K562 (cell line): ENCODE data around the gene CTDSPL. TPM values are rescaled to one million over a fixed set of nuclear protein-coding genes. Genes with fewer than 3 reads are reported as not detected.
A peak's percentile ranks its signal among the peaks of the same experiment; 100 is the strongest.

Experiments
- C11orf30 ChIP-seq: fragments of 450-650 bp; IDR thresholded peaks from 2 replicates; pipeline ENCODE4 v1.6.1; 2016; ENCODE audit warnings: low read depth, mild to moderate bottlenecking
- CBX8 ChIP-seq: fragments of 200-600 bp; sonication (generic); IDR thresholded peaks from 2 replicates; pipeline ENCODE4 v1.6.1; 2012; ENCODE audit warnings: borderline replicate concordance, mixed run types, low read depth, mild to moderate bottlenecking, moderate library complexity, mixed read lengths, low read length, control low read depth, inconsistent platforms; ENCODE audit not compliant: poor library complexity, severe bottlenecking; ENCODE audit errors: extremely low read depth
- CHD4 ChIP-seq: fragments of 200-600 bp; sonication (generic); IDR thresholded peaks from 3 replicates; pipeline ENCODE4 v1.6.1; 2012; ENCODE audit warnings: low read depth, mild to moderate bottlenecking, mixed read lengths, low read length, inconsistent platforms; ENCODE audit not compliant: insufficient read depth, insufficient replicate concordance, poor library complexity, severe bottlenecking
- EGR1 ChIP-seq: fragments of 450-650 bp; conservative IDR thresholded peaks from 2 replicates; pipeline ENCODE4 v1.6.1; 2017; ENCODE audit warnings: mild to moderate bottlenecking
- FOXM1 ChIP-seq, 2 experiments: fragments of 450-650 bp in 1 of 2; sonication (generic) in 1 of 2; formaldehyde crosslinking in 1 of 2; IDR thresholded peaks; 2 replicates each; pipeline versions ENCODE4 v1.6.1 to v1.9.0; 2017 to 2022; ENCODE audit warnings: low read depth in 2 of 2, mild to moderate bottlenecking in 2 of 2, missing genetic modification reagents in 1 of 2, moderate library complexity in 1 of 2
- HOXB6 ChIP-seq: fragments of 250-450 bp; sonication (Bioruptor Pico); IDR thresholded peaks from 2 replicates; pipeline ENCODE4 v1.5.1; 2022; ENCODE audit warnings: mild to moderate bottlenecking, borderline replicate concordance
- HSF4 ChIP-seq: fragments of 250-450 bp; sonication (Bioruptor Pico); IDR thresholded peaks from 2 replicates; pipeline ENCODE4 v2.1.2; 2022; ENCODE audit warnings: mild to moderate bottlenecking, moderate library complexity, borderline replicate concordance
- ILK ChIP-seq: fragments of 450-650 bp; IDR thresholded peaks from 2 replicates; pipeline ENCODE4 v1.6.1; 2016; ENCODE audit warnings: missing genetic modification characterization, low read depth, mild to moderate bottlenecking, missing compliant biosample characterization, moderate library complexity, borderline replicate concordance
- JUN ChIP-seq, 2 experiments: sonication (generic) in 1 of 2; formaldehyde crosslinking in 1 of 2; IDR thresholded peaks; 2 replicates each; pipeline versions ENCODE4 v1.6.1 to v1.8.0; 2012 to 2022; ENCODE audit warnings: borderline replicate concordance in 2 of 2, mild to moderate bottlenecking in 2 of 2, improper control_type of control experiment in 1 of 2, low read depth in 1 of 2, low read length in 1 of 2, missing genetic modification reagents in 1 of 2
- JUND ChIP-seq, 2 experiments: IDR thresholded peaks; 2 replicates in 1 of 2; 3 replicates in 1 of 2; pipeline ENCODE4 v1.6.1; 2011; ENCODE audit warnings: borderline replicate concordance in 2 of 2, low read depth in 2 of 2, low read length in 2 of 2, improper control_type of control experiment in 1 of 2, missing biosample characterization in 1 of 2, missing genetic modification characterization in 1 of 2, missing genetic modification reagents in 1 of 2
- NCOA1 ChIP-seq: fragments of 450-650 bp; IDR thresholded peaks from 2 replicates; pipeline ENCODE4 v1.6.1; 2016; ENCODE audit warnings: low read depth
- POLR2H ChIP-seq: IDR thresholded peaks from 2 replicates; pipeline ENCODE4 v1.6.1; 2016; ENCODE audit warnings: missing genetic modification characterization, low read depth, mild to moderate bottlenecking, control low read depth, missing compliant biosample characterization, moderate library complexity
- POU5F1 ChIP-seq: fragments of 150-350 bp; IDR thresholded peaks from 2 replicates; pipeline ENCODE4 v1.6.1; 2014; ENCODE audit warnings: borderline replicate concordance, low read length, low read depth, mild to moderate bottlenecking; ENCODE audit not compliant: partially characterized antibody
- RB1 ChIP-seq: fragments of 450-650 bp; IDR thresholded peaks from 2 replicates; pipeline ENCODE4 v1.6.1; 2017; ENCODE audit warnings: low read depth, mild to moderate bottlenecking
- SRSF3 ChIP-seq: fragments of 200-400 bp; formaldehyde crosslinking; IDR thresholded peaks from 2 replicates; pipeline ENCODE4 v1.6.1; 2016; ENCODE audit warnings: mild to moderate bottlenecking, low read length, moderate library complexity; ENCODE audit not compliant: insufficient read depth
- TEAD1 ChIP-seq, 2 experiments: fragments of 450-650 bp in 1 of 2; sonication (generic) in 1 of 2; formaldehyde crosslinking; IDR thresholded peaks; 2 replicates each; pipeline versions ENCODE4 v1.4.0 to v1.8.0; 2020 to 2022; ENCODE audit warnings: mild to moderate bottlenecking in 2 of 2, missing genetic modification reagents in 1 of 2
- ZC3H4 ChIP-seq: sonication (generic); formaldehyde crosslinking; IDR thresholded peaks from 2 replicates; pipeline ENCODE4 v1.9.0; 2021; ENCODE audit warnings: missing genetic modification reagents, borderline replicate concordance
- ZNF668 ChIP-seq: fragments of 250-450 bp; sonication (Bioruptor Pico); IDR thresholded peaks from 2 replicates; pipeline ENCODE4 v1.8.0; 2022; ENCODE audit warnings: mild to moderate bottlenecking, inconsistent platforms
- ZNF785 ChIP-seq: fragments of 250-450 bp; sonication (Bioruptor Pico); IDR thresholded peaks from 2 replicates; pipeline ENCODE4 v1.4.0; 2020; ENCODE audit warnings: mild to moderate bottlenecking
- polyA plus RNA-seq, 8 experiments: library from polyadenylated mRNA; depleted of rRNA in 4 of 8; stranded (reverse) in 5 of 8; unstranded in 3 of 8; fragments of >200 nt; fragmentation: Nextera tagmentation in 2 of 8; fragmentation: Illumina TruSeq in 1 of 8; extraction: Ambion mirVana in 2 of 8; extraction: Trizol in 1 of 8; gene quantifications; 2 replicates each; pipeline versions ENCODE4 v1.2.1 to v1.2.3, GENCODE V29; 2011 to 2014; ENCODE audit warnings: inconsistent platforms in 1 of 8, missing spikeins in 1 of 8
- total RNA-seq, 7 experiments: library from RNA; depleted of rRNA in 6 of 7; stranded (reverse); fragments of >200 nt in 6 of 7; fragmentation: Illumina TruSeq in 2 of 7; extraction: Trizol in 2 of 7; gene quantifications; 2 replicates each; pipeline versions ENCODE4 v1.2.1 to v1.2.3, GENCODE V29; 2011 to 2021; ENCODE audit warnings: low replicate concordance in 1 of 7
- TF ChIP-seq, protein P1 (sequence below): fragments of 450-650 bp; formaldehyde crosslinking; conservative IDR thresholded peaks from 2 replicates; pipeline ENCODE4 v1.4.0; 2022; ENCODE audit warnings: mild to moderate bottlenecking, missing genetic modification characterization
- TF ChIP-seq, protein P2 (sequence below): fragments of 250-450 bp; sonication (Bioruptor Pico); IDR thresholded peaks from 2 replicates; pipeline ENCODE4 v1.5.0; 2021; ENCODE audit warnings: mild to moderate bottlenecking, borderline replicate concordance
- TF ChIP-seq, protein P3 (sequence below): fragments of 250-450 bp; sonication (Bioruptor Pico); IDR thresholded peaks from 2 replicates; pipeline ENCODE4 v1.6.1; 2021; ENCODE audit warnings: mild to moderate bottlenecking

The CTDSPL gene
- total and polyA plus RNA-seq, 9 of the 15 experiments (the other 6 are each of a cell fraction or from before 2014, with no cell fraction given), result 5.1 to 19.3 (median 11.3) TPM

DNA sequence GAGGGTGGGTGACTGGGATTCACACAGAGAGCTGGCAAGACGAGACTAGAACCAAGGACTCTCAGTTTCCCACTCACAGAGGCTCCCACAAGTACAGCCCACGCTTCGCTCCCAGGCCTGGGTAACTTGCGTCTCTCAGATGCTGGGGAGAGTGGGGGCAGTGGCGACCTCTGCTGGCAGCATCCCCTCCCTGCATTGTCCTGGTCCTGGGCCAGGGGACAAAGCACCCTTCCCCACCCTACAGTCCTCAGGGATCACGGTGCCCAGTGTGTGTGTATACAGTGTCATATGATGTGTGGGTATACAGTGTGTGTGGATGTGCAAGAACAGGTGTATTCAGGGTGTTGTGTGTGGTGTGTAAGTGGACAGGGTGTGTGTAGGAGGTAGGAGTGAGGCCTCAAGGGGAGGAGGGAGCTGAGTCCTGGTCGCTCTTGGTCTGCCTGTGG, 141.7 kb downstream of the CTDSPL start (continued):
- TF ChIP-seq, protein P1, sequence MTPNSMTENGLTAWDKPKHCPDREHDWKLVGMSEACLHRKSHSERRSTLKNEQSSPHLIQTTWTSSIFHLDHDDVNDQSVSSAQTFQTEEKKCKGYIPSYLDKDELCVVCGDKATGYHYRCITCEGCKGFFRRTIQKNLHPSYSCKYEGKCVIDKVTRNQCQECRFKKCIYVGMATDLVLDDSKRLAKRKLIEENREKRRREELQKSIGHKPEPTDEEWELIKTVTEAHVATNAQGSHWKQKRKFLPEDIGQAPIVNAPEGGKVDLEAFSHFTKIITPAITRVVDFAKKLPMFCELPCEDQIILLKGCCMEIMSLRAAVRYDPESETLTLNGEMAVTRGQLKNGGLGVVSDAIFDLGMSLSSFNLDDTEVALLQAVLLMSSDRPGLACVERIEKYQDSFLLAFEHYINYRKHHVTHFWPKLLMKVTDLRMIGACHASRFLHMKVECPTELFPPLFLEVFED, result peak; percentile 87; the same call in 1 of the 2 replicates
- TF ChIP-seq, protein P2, sequence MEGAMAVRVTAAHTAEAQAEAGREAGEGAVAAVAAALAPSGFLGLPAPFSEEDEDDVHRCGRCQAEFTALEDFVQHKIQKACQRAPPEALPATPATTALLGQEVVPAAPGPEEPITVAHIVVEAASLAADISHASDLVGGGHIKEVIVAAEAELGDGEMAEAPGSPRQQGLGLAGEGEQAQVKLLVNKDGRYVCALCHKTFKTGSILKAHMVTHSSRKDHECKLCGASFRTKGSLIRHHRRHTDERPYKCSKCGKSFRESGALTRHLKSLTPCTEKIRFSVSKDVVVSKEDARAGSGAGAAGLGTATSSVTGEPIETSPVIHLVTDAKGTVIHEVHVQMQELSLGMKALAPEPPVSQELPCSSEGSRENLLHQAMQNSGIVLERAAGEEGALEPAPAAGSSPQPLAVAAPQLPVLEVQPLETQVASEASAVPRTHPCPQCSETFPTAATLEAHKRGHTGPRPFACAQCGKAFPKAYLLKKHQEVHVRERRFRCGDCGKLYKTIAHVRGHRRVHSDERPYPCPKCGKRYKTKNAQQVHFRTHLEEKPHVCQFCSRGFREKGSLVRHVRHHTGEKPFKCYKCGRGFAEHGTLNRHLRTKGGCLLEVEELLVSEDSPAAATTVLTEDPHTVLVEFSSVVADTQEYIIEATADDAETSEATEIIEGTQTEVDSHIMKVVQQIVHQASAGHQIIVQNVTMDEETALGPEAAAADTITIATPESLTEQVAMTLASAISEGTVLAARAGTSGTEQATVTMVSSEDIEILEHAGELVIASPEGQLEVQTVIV, result no peak
- TF ChIP-seq HSF4 (CRISPR knock-in tag) (no peak), JUN (IDR thresholded peaks at IDR 0.05; ENCODE audit: borderline replicate concordance, low read depth, low read length) (no peak), JUN (CRISPR knock-in tag; IDR thresholded peaks at IDR 0.05; ENCODE audit: borderline replicate concordance) (no peak), ZC3H4 (CRISPR knock-in tag) (no peak), EGR1 (peak; percentile 60), POLR2H (tag) (no peak), JUND (IDR thresholded peaks at IDR 0.05; ENCODE audit: borderline replicate concordance, low read depth, low read length) (no peak), JUND (tag; IDR thresholded peaks at IDR 0.05; ENCODE audit: borderline replicate concordance, low read depth, low read length) (no peak), C11orf30 (no peak), TEAD1 (CRISPR knock-in tag; IDR thresholded peaks at IDR 0.05) (0 out of 4 replicates have a peak, but pooled peaks of 1 of the 2 experiments have one; percentile 19), ILK (tag) (no peak), HOXB6 (no peak), FOXM1 (IDR thresholded peaks at IDR 0.05; ENCODE audit: low read depth) (no peak), FOXM1 (CRISPR knock-in tag; IDR thresholded peaks at IDR 0.05; ENCODE audit: low read depth) (no peak), SRSF3 (no peak), RB1 (peak; percentile 46; the same call in 1 of the 2 replicates), CHD4 (no peak), POU5F1 (no peak), ZNF785 (no peak), NCOA1 (0 out of 2 replicates have a peak, but pooled peaks have one; percentile 24), CBX8 (no peak), ZNF668 (no peak)
- TF ChIP-seq, protein P3, sequence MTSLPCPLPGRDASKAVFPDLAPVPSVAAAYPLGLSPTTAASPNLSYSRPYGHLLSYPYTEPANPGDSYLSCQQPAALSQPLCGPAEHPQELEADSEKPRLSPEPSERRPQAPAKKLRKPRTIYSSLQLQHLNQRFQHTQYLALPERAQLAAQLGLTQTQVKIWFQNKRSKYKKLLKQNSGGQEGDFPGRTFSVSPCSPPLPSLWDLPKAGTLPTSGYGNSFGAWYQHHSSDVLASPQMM (CRISPR knock-in tag), result no peak
